GM18520 (cell line): ENCODE results near the gene DCAF17.
"Not testable (repeated sequence)": the region's sequence is repeated elsewhere in the genome, so short reads cannot be mapped to it uniquely, and the experiment has no call there.

ENCODE experiments used
- ATAC-seq: cut with Tn5 transposase; IDR thresholded peaks from one replicate; pipeline ENCODE4 v1.9.1; 2021; ENCODE audit not compliant: unreplicated experiment

DCAF17 gene

GRCh38 chr2:171410624-171411023 lies 23.4 kb upstream of the DCAF17 start:
- no peak for ATAC-seq

- no peak for ATAC-seq
These were observed 22.8 kb upstream of the DCAF17 start for GRCh38 chr2:171411214-171411613.

- ATAC-seq = no peak
These were observed 22.1 kb upstream of the DCAF17 start for GRCh38 chr2:171411791-171412483.

GRCh38 chr2:171412571-171413175 lies 21.4 kb upstream of the DCAF17 start:
- no peak for ATAC-seq

GRCh38 chr2:171414645-171415044 lies 19.4 kb upstream of the DCAF17 start:
- not testable (repeated sequence) for ATAC-seq

GRCh38 chr2:171416009-171416926 lies 17.8 kb upstream of the DCAF17 start:
- ATAC-seq = peak; percentile 85

- no peak for ATAC-seq
These were observed 14.7 kb upstream of the DCAF17 start for GRCh38 chr2:171419333-171419732.

- no peak for ATAC-seq
These were observed 13.1 kb upstream of the DCAF17 start for GRCh38 chr2:171420728-171421563.

GRCh38 chr2:171422710-171423495 lies 11.1 kb upstream of the DCAF17 start:
- ATAC-seq = not testable (repeated sequence)

- no peak for ATAC-seq
These were observed 3.3 kb upstream of the DCAF17 start for GRCh38 chr2:171430516-171431410.

GRCh38 chr2:171431677-171432167 lies 2.3 kb upstream of the DCAF17 start:
- no peak for ATAC-seq

GRCh38 chr2:171432206-171432968 lies 1.6 kb upstream of the DCAF17 start:
- no peak for ATAC-seq

- ATAC-seq = no peak
These were observed 860 bp upstream of the DCAF17 start for GRCh38 chr2:171432969-171433762.

- ATAC-seq = no peak
These were observed 338 bp upstream of the DCAF17 start, which contains the start of gene METTL8 for GRCh38 chr2:171433763-171434012. Gene METTL8, minus strand, starts transcription at chr2:171433990. Its CDS starts 41,805 bp downstream, at chr2:171392185.

GRCh38 chr2:171436307-171436706 lies 2.3 kb downstream of the DCAF17 start:
- ATAC-seq = no peak

- ATAC-seq = no peak
These were observed 7.4 kb downstream of the DCAF17 start for GRCh38 chr2:171441470-171441869.

GRCh38 chr2:171447675-171448074 lies 13.6 kb downstream of the DCAF17 start:
- no peak for ATAC-seq
